HG03432 (cell line): Measurements from ENCODE around the gene HAUS3.
A peak's percentile ranks its signal among the peaks of the same experiment; 100 is the strongest.

ENCODE experiments used
- ATAC-seq: cut with Tn5 transposase; IDR thresholded peaks from one replicate; pipeline ENCODE4 v1.9.1; 2021; ENCODE audit warnings: mild to moderate bottlenecking, moderate library complexity; ENCODE audit not compliant: unreplicated experiment

The HAUS3 gene

DNA sequence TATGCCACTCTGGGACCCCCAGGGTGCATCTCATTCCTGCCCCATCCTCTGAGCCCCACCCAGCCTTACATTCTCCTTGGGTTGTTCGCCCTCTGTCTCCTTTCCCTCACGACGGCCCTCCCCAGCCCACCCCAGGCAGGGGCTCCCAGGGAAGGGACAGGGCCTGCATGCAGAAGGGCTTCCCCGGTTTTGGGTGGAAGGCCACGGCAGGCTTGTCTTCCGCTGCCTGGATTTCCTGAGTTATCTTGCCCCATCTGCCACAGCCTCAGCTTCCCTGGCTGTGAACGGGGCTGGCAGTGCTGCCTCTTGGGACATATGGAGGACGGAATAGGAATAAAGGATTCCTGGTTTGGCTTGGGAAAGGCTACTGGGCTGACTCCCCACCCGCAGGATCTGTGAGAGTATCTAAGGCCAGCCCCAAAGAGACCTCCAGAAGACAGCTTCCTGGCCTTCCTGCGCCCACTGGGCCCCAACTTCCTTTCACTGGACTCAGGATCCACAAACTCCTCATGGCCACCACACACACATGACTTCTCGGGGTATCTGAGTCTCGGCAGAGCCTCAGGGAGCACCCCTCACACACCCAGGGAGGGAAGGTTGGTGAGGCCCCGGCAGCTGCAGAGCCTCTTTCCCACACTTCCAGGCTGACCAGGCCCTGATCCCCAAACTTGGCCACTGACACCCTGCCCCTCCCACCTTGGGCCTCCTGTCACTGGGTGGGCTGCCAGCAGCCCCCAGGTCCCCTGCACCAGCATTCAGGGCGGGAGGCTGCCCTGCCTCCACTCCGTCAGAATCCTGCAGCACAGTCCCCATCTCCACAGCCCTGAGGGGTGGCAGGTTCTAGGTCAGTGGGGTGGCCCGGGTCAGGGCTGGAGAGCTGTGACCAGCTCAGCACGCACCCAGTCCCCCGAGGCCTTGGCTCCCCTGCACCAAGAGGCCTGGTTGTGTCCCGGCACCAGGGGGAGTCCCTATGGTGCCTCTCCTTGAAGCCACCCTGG, 23.5 kb upstream of the HAUS3 start:
- ATAC-seq, result no peak

DNA sequence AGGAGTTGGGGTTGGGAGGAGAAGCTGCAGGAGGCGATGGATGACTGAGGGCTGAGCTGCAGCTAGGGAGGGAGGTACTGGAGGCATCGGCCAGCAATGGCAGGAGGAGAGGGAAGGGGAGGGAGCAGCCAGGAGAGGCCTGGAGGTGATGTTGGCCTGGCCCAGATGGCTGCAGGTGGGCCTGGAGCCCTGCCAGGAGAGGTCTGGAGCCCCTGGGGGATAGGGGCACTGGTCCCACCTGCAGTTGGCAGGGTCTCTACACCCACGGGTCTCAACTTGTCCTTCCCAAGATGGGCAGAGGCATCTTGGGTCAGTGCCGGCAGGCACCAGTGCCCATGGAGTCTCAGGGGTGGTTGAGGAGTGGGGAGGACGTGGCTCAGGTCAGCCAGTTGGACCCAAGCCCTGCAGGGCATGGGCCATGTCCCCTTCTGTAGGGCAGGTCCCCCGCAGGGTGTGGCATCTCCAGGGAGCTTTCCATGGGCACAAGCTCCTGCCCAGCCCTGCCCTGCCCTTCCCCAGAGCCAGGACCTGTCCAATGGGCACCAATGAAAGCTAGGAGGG, 22.6 kb upstream of the HAUS3 start:
- no peak for ATAC-seq

DNA sequence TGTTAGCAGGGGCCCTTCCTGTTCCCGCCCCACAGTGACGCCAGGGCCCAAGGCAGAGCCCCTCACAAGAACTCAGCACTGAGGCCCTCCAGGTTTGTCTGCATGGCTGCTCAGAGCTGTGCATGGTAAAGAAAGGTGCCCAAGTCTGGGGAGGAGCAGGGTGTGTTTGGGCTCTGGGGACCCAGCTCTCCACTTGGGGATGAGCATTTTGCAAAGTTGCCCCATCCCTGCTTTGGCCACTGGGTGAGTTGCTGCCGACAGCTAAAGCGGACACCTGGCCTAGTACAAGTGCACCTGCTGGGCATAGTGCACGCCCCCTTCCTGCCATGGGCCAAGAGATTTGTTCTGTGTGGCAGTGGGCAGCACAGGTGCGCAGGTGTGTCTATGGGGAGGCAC, 22.0 kb upstream of the HAUS3 start:
- no peak for ATAC-seq

DNA sequence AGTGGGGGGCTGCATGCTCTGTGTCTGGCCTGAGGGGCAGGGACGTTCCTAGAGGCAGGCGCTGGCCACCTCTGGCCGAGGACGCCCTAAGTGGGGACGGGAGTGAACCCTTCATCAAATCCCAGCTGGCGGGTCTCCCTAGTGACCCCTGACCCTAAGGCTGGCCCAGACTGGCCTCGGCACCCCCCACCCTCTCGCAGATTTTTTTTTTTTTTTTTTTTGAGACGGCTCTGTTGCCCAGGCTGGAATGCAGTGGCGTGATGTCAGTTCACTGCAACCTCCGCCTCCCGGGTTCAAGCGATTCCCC, 21.0 kb upstream of the HAUS3 start:
- no peak for ATAC-seq

DNA sequence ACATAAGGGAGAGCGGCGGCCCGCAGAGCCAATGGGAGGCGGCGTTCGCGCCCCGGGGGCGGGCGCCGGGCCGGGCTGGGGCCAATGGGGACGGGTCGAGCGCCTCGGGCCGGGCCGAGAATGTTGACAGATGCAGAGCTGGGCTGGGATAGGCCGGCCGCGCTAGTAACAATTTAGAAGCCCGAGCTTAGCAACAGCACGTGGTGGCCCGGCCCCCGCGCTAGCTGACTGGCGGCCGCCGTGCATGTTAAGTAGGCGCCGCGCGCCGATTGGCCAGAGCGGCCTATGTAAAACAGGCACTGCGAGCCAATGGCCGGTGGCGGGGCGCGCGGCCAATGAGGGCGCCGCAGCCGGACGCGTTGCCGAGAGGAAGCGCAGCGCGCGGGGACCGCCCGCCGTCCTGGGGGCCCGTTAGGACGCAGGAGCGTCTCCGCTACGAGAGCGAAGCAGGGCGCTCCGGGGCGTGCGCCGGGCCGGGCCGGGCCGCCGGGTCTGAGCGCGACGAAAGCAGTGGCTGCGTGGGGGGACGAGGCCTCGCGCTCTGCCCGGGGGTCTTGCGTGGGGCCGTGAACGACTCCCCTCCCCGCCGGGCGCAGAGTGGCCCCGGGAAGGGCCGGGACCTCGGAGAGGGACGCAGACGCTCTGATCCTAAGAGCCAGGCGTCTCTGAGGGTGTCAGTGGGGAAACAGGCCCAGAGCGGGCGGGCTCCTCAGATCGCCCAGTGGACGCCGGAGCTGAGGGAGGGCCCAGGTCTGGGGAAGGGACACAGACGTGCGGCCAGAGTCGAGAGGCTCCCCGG, 20.4 kb upstream of the HAUS3 start:
- ATAC-seq, result peak; percentile 88

DNA sequence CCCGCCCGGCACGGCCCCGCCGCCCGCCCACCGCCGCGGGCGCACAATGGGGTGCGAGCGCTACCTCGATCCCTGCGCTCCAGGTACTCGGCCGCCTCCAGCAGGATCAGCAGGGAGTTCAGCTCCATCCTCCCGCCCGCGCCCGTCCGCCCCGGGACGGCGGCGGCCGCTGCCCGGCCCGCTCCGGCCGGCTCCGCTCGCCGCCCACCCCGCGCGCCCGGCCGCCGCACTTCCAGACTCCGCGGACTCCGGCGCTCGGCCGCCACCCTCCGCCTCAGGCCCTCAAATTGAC, 19.9 kb upstream of the HAUS3 start, which contains the start of gene MXD4:
Gene MXD4 (minus strand): TSS at position 257 of the 292 bp plus-strand sequence. CDS start 129 bp downstream, at position 128.
- ATAC-seq, result peak; percentile 4

DNA sequence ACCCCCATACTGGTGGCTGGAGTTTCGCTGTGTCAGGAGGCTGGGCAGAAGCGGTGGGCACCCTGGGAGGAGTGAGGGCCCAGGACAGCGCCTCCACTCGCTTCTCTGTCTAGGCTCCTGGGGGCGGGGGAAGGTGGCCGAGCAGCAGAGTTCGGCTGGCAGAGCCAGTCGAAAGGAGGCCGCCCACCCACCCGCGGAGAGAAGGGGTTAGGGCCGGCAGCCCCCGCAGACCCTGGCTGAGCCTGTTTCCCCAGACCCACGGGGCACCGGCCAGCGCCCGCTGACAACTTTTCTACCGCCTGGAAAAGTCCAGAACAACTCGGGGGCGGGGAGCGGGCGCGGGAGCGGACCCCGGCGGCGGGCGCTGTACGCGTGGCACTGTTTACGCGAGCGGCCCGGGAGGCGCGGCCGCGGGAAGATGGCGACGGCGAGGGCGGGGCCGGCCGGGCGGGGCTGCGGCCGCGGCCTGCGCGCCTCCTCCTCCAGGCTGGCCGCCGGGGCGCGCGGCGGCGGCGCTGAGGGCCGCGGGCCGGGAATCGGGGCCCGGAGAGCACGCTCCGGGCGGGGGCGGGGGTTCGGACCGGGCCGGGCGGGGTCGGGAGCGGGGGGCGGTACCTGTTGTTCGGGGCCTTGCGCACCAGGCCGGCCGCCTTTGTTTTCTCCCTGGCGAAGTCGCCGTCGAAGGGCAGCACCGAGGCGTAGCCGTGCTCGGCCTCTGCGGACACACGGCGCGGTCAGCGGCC, 19.4 kb upstream of the HAUS3 start:
- ATAC-seq, result peak; percentile 32

DNA sequence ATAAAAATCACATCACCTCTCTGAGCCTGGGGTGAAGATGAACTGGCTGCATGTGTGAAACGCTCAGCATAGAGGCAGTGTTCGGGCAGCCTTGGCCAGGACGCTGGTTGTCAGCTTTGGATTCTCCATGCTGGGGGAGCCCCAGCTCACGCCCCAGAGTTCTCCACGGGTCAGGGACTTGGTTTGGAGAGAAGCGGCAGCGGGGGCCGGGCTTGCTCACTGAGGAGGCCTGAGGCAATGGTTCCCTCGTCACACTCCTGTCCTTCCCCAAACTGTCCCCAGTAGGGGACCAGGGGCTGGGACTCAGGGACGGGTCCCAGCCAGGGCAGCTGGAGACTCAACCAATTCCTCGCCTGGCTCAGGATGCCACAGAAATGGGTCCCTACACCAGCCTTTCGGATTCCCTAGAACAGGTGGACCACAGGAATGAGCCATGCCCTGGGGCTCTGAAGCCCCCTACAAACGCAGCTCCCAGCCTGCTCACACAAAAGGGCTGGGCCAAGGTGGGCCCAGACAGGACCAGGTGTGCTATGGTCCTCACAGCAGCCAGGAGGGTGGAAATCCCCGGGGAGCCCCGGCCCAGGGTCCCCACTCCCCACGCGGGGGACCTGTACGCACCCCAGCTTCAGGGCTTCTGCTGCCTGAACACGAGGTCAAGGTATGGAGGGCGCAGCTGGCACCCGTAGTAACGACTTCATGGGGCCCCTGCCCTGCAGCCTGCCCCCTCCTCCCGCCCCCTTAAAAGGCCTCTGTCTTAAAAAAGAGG, 18.6 kb upstream of the HAUS3 start:
- ATAC-seq, result no peak

DNA sequence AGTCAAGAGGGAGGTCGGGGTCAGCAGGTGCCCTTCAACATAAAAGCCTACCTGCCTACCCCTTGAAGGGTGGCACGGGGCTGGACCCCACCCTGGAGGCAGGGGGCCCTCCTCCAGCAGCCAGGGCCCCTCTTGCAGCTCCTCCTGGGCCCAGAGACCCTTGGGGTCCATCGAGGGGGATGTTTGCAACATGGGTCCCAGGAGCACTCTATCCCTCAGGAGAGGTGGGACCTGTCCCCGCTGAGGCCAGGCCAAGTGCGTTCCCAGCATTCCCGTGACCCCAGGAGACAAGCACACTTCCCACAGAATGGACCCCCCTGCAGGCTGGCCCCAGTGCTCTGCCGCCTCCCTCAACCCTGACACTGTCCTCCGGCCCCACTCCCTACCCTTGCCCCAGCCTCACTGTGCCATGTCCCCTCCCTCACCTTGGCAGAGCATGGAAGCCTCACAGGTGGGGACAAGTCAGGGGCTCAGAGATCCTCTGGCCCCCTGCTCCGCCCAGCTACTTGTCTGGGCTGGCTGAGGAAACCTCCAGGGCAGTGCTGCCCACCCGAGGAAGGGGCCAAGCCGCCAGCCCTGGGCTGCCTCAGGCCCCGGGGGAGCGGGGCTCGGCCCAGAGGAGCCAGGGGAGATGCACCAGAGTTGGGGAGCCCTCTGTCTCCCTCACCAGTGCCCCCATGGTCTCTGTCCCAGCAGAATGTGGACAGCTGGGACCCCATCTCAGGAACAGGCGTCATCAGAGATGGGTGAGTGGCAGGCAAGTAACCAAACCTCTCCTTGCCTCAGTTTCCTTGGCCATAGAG, 17.8 kb upstream of the HAUS3 start:
- no peak for ATAC-seq

DNA sequence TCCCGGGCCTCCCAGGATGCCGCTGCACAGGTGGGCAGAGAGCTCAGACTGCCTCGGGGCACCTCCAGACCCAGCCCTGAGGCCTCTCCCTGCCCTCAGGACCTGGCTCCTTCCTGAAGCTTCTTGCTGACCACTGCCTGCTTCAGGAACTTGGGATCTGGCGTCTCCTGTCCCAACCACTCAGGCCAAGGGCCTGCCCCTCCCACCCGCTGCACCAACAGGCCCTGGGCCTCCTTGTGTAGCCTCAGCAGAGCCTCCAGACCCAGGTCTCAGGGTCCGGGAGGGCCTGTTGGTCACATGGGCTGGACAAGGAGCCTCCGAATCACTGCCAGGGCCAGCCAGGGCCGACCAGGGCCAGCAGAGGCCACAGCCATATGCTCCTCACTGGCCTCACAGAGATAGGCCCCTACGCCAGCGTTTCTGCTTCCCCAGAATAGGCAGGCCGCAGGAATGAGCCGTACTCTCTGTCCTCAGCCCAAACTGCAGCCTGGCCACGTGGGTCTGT, 17.2 kb upstream of the HAUS3 start:
- ATAC-seq, result no peak

DNA sequence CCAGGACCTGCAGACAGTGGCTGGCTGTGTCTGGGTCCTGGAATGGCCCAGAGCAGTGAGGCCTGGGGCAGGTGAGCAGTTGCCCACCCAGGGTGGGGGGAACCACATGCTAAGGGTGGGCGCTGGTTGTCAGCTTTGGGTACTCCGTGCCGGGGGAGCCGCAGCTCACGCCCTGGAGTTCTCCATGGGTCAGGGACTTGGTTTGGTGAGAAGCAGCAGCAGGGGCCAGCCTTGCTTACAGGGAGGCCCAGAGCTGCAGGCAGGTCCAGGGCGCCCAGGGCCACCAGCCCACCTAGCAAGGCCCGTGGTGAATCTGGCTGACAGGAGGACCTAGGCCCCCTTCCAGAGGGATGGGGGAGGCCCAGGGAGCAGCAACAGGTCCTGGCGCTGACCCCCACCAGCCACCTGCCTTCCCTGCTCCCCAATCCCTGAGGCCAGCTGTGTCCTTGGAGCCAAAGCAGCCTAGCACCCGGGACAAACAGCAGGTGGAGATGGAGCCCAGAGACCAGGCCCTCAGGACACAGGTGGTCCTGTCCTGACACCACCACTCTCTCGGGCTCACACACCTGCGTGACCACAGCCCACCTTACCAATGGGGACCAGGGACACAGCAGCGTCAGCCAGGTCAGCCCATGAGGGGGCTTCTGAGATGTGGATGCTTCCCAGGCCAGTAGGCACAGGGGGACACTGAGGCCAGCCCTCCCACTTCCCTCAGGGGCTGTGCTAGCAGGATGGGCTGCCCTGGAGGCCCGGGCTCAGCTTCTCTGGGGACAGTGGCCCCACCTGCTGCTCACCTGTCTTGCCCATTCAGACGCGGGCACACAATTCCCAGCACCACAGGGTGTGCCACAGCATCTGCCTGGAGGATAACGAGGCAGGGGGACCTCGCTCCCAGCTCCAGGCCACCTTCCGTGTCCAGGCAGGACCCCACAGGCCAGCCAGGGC, 16.4 kb upstream of the HAUS3 start:
- no peak for ATAC-seq

DNA sequence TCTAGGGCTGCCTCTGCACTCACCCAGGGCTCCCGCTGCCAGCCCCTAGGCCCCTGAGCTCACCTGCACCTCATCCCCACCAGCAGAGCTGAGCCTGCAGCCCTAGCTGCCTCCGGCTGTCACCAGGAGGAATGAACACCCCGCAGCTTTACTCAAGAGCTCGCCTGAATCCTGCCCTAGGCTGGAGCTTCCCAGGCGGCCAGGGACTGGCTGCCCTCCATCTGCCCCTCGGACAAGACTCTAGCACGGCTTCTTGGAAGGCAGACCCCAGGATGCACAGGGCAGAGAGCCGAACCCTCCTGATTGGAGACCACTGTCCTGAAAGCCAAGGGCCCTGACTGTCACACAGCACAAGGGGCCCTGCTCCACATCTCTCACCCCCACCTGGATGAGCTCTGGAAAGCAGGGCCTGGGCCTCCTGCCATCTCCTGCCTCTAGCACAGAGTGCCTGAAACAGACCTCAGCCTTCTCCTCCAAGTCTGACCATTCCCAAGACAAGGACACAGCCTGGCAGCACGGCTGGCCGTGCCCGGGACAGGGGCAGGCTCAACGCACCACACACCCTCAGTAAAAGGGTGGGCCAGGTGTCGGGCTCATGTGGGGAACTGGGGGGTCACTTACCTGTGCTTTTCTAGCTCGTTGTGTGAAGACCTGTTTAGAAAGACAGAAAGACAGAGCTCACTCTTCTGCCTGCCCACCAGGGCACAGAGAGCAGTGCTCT, 15.6 kb upstream of the HAUS3 start:
- no peak for ATAC-seq

DNA sequence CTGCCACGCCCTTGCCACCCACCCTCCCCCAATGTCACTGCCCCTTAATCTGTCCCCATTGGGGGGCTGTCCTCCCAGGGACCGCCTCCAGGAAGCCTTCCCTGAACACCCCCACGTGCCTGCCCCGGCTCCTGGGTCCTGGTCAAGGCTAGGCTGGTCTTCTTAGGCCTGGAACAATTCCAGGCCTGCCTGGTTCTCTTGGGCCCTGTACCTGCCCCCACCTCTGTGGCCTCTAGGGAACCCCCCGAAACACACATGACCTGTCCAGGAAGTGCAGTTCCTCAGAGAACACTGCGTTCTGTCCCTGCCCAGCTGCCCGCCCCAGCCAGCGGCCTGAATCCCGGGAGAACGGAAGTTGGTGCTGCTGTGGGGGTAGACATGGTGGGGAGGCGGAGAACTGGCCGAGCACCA, 14.9 kb upstream of the HAUS3 start:
- no peak for ATAC-seq

DNA sequence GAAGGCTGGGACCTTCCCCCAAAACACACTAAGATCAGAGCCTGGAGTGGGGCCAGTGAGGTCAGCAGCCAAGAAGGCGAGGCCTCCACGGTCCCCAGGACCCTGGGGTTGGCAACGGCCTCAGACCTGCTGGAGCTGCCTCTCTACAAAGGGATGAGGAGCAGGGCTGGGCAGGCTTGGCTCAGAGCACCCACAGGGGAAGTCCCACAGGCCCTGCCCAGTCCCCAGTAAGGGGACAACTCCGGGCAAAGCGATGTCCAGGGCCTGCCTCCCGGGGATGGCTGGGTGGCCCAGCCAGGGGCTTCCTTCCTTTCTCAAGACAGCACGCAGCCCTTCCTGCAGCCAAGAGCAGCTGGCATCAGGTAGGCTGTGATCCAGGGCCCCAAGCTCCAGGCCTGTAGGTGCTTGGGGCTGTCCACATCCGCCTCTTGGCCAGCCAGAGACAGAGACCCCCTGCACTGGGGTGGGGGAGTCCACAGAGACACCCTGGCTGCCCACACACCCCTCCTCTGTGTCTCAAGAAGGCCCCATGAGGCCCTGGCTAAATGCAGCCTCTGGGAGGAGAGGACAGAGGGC, 14.3 kb upstream of the HAUS3 start:
- ATAC-seq, result no peak

DNA sequence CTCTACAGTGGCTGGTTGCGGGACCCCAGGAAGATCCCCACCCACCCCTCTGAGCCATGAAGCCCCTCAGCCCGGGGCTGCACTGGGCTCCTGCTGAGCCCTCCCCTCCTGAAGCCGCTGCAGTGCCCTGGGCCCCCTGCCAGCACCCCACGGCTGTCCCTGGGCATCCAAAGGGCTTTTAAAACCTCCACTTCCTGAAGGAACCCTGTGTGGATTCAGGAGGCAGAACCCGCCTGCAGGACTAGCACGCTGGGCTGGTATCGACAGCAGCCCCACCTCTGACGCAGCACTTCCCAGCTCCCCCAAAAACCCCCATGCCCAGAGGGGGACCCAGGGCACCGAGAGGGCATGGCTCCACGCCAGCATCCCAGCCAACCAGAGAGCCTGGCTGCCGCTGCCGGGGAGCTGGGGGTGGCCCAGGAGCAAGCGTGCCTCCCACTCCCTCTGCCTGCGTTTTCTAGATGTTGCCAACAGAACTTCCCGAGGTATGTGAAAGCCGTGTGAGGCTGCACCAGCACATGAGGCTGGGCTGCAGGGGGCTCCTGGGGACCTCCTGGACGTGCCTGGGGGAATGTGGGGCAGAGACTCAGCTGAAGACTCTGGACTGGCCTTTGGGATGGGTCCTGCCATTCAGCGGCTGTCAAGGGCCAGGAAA, 13.7 kb upstream of the HAUS3 start:
- no peak for ATAC-seq

DNA sequence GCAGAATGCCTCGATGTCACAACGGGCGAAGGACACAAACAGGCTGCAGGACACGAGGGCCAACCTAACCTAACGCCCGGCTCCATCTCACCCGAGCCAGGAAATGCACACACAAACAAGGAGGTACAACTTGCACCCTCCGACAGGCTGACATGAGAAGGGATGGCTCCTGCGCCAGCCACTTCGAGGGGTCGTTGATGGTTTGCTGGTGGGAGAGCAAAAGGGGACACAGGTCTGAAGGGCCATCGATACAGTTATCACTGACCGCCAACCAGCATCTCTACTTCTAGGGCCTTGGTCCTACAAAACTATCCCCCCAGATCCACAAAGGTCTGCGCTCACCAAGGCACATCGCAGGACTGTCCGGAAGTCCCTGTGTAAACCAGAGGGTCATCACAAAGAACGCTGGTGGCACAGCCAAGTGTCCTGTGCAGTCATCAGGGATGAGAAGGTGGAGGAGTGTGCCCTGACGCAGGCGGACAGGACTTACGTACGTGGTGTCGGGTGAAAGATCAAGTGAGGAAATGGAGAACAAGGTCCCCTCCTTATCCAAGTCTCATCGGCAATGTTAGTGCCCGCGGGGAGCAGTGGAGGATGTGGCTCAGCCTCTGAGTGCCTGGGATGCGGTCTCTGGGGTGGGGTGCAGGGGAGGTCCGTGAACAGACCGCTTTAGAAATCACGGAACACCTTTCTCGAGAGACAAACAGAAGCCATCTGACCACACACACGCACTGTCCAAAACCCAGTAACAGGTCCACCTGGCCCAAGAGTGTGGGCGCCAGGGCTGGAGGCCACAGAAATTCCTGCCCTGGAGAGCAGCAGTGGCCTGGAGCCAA, 13.0 kb upstream of the HAUS3 start:
- ATAC-seq, result no peak
